BLaER1 treated with 17β-estradiol and CSF1 and Interleukin-3, amounts not matched to agents 10 nM and 100 nM (cell line): Measurements from ENCODE around the gene COBL.

Experiments used
- H3K27ac ChIP-seq, 11 experiments: shearing (Covaris generic); formaldehyde crosslinking; 2 replicates each; pipeline ENCODE4 v1.8.1; 2022
- H3K27me3 ChIP-seq, 11 experiments: shearing (Covaris generic); formaldehyde crosslinking; 2 replicates each; pipeline ENCODE4 v1.8.1; 2022
- H3K36me3 ChIP-seq, 11 experiments: shearing (Covaris generic); formaldehyde crosslinking; 2 replicates each; pipeline ENCODE4 v1.8.1; 2022
- H3K4me1 ChIP-seq, 10 experiments: shearing (Covaris generic); formaldehyde crosslinking; 2 replicates each; pipeline ENCODE4 v1.8.1; 2022
- H3K4me2 ChIP-seq, 11 experiments: shearing (Covaris generic); formaldehyde crosslinking; 2 replicates each; pipeline ENCODE4 v1.8.1; 2022
- H3K4me3 ChIP-seq, 10 experiments: shearing (Covaris generic); formaldehyde crosslinking; 2 replicates each; pipeline ENCODE4 v1.8.1; 2022
- H3K9ac ChIP-seq, 11 experiments: shearing (Covaris generic); formaldehyde crosslinking; 2 replicates each; pipeline ENCODE4 v1.8.1; 2022
- H3K9me3 ChIP-seq, 11 experiments: shearing (Covaris generic); formaldehyde crosslinking; replicated peaks in 1 of 11; 2 replicates each; pipeline ENCODE4 v1.8.1; 2022
- H4K20me1 ChIP-seq, 11 experiments: shearing (Covaris generic); formaldehyde crosslinking; 2 replicates each; pipeline ENCODE4 v1.8.1; 2022
- Cebpa-rat ChIP-seq, 11 experiments: shearing (Covaris generic); IDR thresholded peaks; 2 replicates each; pipeline ENCODE4 v1.8.1; 2022

The COBL gene

GRCh38 chr7:51312951-51313737 lies 3.5 kb downstream of the COBL start:
- Histone ChIP-seq H3K4me1 (peaks cover 7 to 14% (median 11%) of the 10 kb centered on the region in 10 experiments), H3K27me3 (peaks cover 49 to 64% (median 57%) of the 10 kb centered on the region in 11 experiments), H3K27ac (no peak overlapping the region), H4K20me1 (peaks cover 0 to 25% (median 13%) of the 10 kb centered on the region in 11 experiments; a peak in 15 of 22 replicates), H3K9me3 (peaks cover 0 to 11% (median 0%) of the 10 kb centered on the region in 11 experiments; a peak in 3 of 22 replicates), H3K9ac (no peak overlapping the region), H3K4me3 (no peak overlapping the region), H3K36me3 (no peaks in the 10 kb centered on the region), H3K4me2 (no peak overlapping the region)
- TF ChIP-seq Cebpa-rat (IDR thresholded peaks at IDR 0.05), result no peak

- Histone ChIP-seq H3K27me3 (peaks cover 29 to 44% (median 37%) of the 10 kb centered on the region in 11 experiments), H3K9me3 (peaks cover 0 to 8% (median 0%) of the 10 kb centered on the region in 11 experiments; a peak in 2 of 22 replicates), H3K4me2 (no peak overlapping the region), H3K4me1 (peaks cover 4 to 9% (median 8%) of the 10 kb centered on the region in 10 experiments), H3K36me3 (no peaks in the 10 kb centered on the region), H3K9ac (no peak overlapping the region), H3K4me3 (no peak overlapping the region), H4K20me1 (peaks cover 0 to 16% (median 10%) of the 10 kb centered on the region in 11 experiments; a peak in 15 of 22 replicates), H3K27ac (no peak overlapping the region)
- TF ChIP-seq Cebpa-rat (IDR thresholded peaks at IDR 0.05), result no peak
These were observed 5.4 kb downstream of the COBL start for GRCh38 chr7:51311166-51311565.

GRCh38 chr7:51310131-51310583 lies 6.5 kb downstream of the COBL start:
- Histone ChIP-seq H4K20me1 (peaks cover 0 to 6% (median 0%) of the 10 kb centered on the region in 11 experiments; a peak in 6 of 22 replicates), H3K27me3 (peaks cover 19 to 34% (median 27%) of the 10 kb centered on the region in 11 experiments), H3K9me3 (no peaks in the 10 kb centered on the region), H3K4me1 (no peaks in the 10 kb centered on the region), H3K4me2 (no peak overlapping the region), H3K9ac (no peak overlapping the region), H3K27ac (no peak overlapping the region), H3K4me3 (no peak overlapping the region), H3K36me3 (no peaks in the 10 kb centered on the region)
- TF ChIP-seq Cebpa-rat (IDR thresholded peaks at IDR 0.05), result no peak

GRCh38 chr7:51309361-51310130 lies 7.1 kb downstream of the COBL start:
- no peak for TF ChIP-seq Cebpa-rat (IDR thresholded peaks at IDR 0.05)
- H3K9me3 ChIP-seq, result no peaks in the 10 kb centered on the region
- H3K27me3 ChIP-seq, result peaks cover 13 to 28% (median 21%) of the 10 kb centered on the region in 11 experiments
- no peak overlapping the region for H3K27ac ChIP-seq
- no peak overlapping the region for H3K4me2 ChIP-seq
- H3K36me3 ChIP-seq, result no peaks in the 10 kb centered on the region
- H3K4me1 ChIP-seq, result no peaks in the 10 kb centered on the region
- no peak overlapping the region for H3K9ac ChIP-seq
- H3K4me3 ChIP-seq, result no peak overlapping the region
- 0 out of 22 replicates have a peak, but pooled peaks cover 0 to under 1% (median 0%) of the 10 kb centered on the region in 11 experiments for H4K20me1 ChIP-seq

GRCh38 chr7:51308696-51309095 lies 7.9 kb downstream of the COBL start:
- Histone ChIP-seq H3K4me3 (no peak overlapping the region), H3K9ac (no peak overlapping the region), H3K27me3 (peaks cover 4 to 20% (median 13%) of the 10 kb centered on the region in 11 experiments), H3K9me3 (no peaks in the 10 kb centered on the region), H3K4me1 (no peaks in the 10 kb centered on the region), H4K20me1 (no peaks in the 10 kb centered on the region), H3K4me2 (no peak overlapping the region), H3K36me3 (no peaks in the 10 kb centered on the region), H3K27ac (no peak overlapping the region)
- TF ChIP-seq Cebpa-rat (IDR thresholded peaks at IDR 0.05), result no peak

- Histone ChIP-seq H3K4me1 (no peaks in the 10 kb centered on the region), H3K9me3 (no peaks in the 10 kb centered on the region), H3K27me3 (peaks cover 0 to 15% (median 8%) of the 10 kb centered on the region in 11 experiments; a peak in 21 of 22 replicates), H3K27ac (no peak overlapping the region), H3K4me2 (no peak overlapping the region), H3K36me3 (no peaks in the 10 kb centered on the region), H4K20me1 (no peaks in the 10 kb centered on the region), H3K9ac (no peak overlapping the region), H3K4me3 (no peak overlapping the region)
- TF ChIP-seq Cebpa-rat (IDR thresholded peaks at IDR 0.05), result no peak
These were observed 8.3 kb downstream of the COBL start for GRCh38 chr7:51308265-51308664.

- Histone ChIP-seq H3K4me1 (no peaks in the 10 kb centered on the region), H4K20me1 (no peaks in the 10 kb centered on the region), H3K27me3 (peaks cover 0 to 11% (median 3%) of the 10 kb centered on the region in 11 experiments; a peak in 10 of 22 replicates)
These were observed 8.9 kb downstream of the COBL start for GRCh38 chr7:51307651-51308210.

GRCh38 chr7:51306761-51307160 lies 9.8 kb downstream of the COBL start:
- Histone ChIP-seq H4K20me1 (no peaks in the 10 kb centered on the region), H3K9ac (no peak overlapping the region), H3K36me3 (no peaks in the 10 kb centered on the region), H3K4me2 (no peak overlapping the region), H3K27me3 (peaks cover 0 to 8% (median 0%) of the 10 kb centered on the region in 11 experiments; a peak in 3 of 22 replicates), H3K27ac (no peak overlapping the region), H3K9me3 (no peaks in the 10 kb centered on the region), H3K4me1 (no peaks in the 10 kb centered on the region), H3K4me3 (no peak overlapping the region)
- TF ChIP-seq Cebpa-rat (IDR thresholded peaks at IDR 0.05), result no peak

More at GRCh38 chr7:51307651-51308210, 8.9 kb downstream of the COBL start:
- Histone ChIP-seq H3K36me3 (no peaks in the 10 kb centered on the region), H3K4me2 (no peak overlapping the region), H3K9ac (no peak overlapping the region), H3K9me3 (no peaks in the 10 kb centered on the region), H3K27ac (no peak overlapping the region), H3K4me3 (no peak overlapping the region)
- no peak for TF ChIP-seq Cebpa-rat (IDR thresholded peaks at IDR 0.05)

- Histone ChIP-seq H3K36me3 (no peaks in the 10 kb centered on the region), H3K4me3 (no peak overlapping the region), H4K20me1 (no peaks in the 10 kb centered on the region), H3K9me3 (no peaks in the 10 kb centered on the region), H3K27me3 (no peaks in the 10 kb centered on the region), H3K4me1 (no peaks in the 10 kb centered on the region), H3K4me2 (no peak overlapping the region), H3K27ac (no peak overlapping the region), H3K9ac (no peak overlapping the region)
- no peak for TF ChIP-seq Cebpa-rat (IDR thresholded peaks at IDR 0.05)
These were observed 11.9 kb downstream of the COBL start for GRCh38 chr7:51304729-51305128.
